Measurements from ENCODE around the gene TEX28.
"Not testable (repeated sequence)": the region's sequence is repeated elsewhere in the genome, so short reads cannot be mapped to it uniquely, and the experiment has no call there.

DNA sequence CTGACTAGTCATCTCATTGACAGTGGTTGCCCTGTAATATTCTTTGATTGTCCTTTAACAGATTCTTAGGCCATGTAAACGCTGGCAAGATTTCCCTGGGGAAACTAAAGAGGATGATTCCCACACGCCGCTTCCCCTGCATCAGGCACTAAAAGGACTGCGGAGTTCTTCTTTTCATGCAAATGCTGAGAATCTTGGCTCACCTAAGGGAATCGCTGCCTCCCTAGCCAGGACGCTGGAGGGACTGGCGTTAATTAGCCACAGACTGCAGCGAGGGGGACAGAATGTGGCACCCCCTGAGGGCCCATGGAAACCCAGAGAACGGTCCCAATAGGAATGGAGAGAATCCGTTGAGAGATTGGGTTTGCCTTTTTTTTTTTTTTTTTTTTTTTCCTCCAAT lies 8.5 kb downstream of the TEX28 start:
- TF ChIP-seq, protein P1, sequence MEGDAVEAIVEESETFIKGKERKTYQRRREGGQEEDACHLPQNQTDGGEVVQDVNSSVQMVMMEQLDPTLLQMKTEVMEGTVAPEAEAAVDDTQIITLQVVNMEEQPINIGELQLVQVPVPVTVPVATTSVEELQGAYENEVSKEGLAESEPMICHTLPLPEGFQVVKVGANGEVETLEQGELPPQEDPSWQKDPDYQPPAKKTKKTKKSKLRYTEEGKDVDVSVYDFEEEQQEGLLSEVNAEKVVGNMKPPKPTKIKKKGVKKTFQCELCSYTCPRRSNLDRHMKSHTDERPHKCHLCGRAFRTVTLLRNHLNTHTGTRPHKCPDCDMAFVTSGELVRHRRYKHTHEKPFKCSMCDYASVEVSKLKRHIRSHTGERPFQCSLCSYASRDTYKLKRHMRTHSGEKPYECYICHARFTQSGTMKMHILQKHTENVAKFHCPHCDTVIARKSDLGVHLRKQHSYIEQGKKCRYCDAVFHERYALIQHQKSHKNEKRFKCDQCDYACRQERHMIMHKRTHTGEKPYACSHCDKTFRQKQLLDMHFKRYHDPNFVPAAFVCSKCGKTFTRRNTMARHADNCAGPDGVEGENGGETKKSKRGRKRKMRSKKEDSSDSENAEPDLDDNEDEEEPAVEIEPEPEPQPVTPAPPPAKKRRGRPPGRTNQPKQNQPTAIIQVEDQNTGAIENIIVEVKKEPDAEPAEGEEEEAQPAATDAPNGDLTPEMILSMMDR (conservative IDR thresholded peaks at IDR 0.05 in 1 of 2, IDR thresholded peaks at IDR 0.05 in 1 of 2; ENCODE audit: low read depth in 1 of 2, low read length in 2 of 2), result not testable (repeated sequence)
- not testable (repeated sequence) for TF ChIP-seq EZH2 (IDR thresholded peaks at IDR 0.05; ENCODE audit: low read length, missing control alignments)
